RWPE1 (cell line): Measurements from ENCODE around the gene PKN3.

Experiments used
- CTCF ChIA-PET: fragments of 350-600 bp; sonication (Branson Sonifier 250); formaldehyde crosslinking; extraction: SDS; loops from one replicate; lab custom pipeline; 2021; lab: Yijun Ruan, JAX
- POLR2A ChIA-PET: fragments of 400-600 bp; formaldehyde crosslinking; extraction: SDS; loops from one replicate; lab custom pipeline; 2020; ENCODE audit warnings: antibody characterized with exemption; ENCODE audit not compliant: low non-redundant PET; lab: Yijun Ruan, JAX
- DNase-seq: peaks from one replicate; pipeline ENCODE4 v3.0.0; 2012; ENCODE audit warnings: low spot score
- H3K27ac ChIP-seq: fragments of 450-650 bp; 2 replicates; pipeline ENCODE4 v1.5.1; 2017
- TF ChIP-seq, protein P1 (sequence below): fragments of 450-650 bp; conservative IDR thresholded peaks from 2 replicates; pipeline ENCODE4 v1.5.1; 2017; ENCODE audit warnings: low read depth, mild to moderate bottlenecking

PKN3 gene

DNA sequence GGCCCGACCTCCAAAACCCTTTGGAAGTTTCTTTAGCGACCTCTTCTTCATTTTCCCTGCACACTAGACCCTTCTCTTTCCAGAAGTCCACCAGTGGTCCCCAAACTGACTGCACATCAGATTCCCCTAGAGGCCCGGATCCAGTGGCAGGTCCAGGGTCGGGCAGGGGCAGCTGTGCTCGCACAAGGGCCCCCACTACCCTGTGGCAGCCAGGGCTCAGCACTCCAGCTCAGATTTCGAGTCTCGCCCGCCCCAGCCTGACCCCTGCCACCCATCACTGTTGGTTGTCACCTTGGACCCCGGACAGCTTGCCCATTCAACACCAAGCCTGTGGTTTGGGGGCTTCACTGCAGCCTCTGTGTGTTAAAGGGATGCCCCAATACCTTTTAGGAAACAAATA lies 29.4 kb downstream of the PKN3 start:
- no peak for DNase-seq
- H3K27ac ChIP-seq = peak overlapping the region; percentile 29
- POLR2A ChIA-PET = no interaction called here
- TF ChIP-seq, protein P1, sequence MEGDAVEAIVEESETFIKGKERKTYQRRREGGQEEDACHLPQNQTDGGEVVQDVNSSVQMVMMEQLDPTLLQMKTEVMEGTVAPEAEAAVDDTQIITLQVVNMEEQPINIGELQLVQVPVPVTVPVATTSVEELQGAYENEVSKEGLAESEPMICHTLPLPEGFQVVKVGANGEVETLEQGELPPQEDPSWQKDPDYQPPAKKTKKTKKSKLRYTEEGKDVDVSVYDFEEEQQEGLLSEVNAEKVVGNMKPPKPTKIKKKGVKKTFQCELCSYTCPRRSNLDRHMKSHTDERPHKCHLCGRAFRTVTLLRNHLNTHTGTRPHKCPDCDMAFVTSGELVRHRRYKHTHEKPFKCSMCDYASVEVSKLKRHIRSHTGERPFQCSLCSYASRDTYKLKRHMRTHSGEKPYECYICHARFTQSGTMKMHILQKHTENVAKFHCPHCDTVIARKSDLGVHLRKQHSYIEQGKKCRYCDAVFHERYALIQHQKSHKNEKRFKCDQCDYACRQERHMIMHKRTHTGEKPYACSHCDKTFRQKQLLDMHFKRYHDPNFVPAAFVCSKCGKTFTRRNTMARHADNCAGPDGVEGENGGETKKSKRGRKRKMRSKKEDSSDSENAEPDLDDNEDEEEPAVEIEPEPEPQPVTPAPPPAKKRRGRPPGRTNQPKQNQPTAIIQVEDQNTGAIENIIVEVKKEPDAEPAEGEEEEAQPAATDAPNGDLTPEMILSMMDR = no peak
- CTCF ChIA-PET = interaction anchor here (1.4 kb wide), 1 partner anchor 30 kb away, joined by 7 read pairs; the partner anchor contains the start of gene PKN3

DNA sequence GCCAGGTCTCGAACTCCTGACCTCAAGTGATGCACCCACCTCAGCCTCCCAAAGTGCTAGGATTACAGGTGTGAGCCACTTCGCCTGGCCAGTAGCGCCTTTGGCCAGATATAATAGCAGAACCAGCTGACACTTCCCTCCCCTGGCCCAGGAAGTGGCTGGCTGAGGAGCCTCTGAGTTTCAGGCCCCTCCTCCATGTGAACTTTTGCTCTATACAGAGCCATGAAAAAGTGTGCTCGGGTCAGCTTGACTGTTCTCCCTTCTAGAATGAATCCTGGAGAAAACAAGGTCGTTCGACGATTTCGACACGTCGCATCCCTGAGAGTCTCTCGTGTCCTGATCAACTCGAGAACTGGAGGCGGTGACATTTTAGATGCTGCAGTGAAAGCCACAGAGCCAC lies 30.3 kb downstream of the PKN3 start:
- peak overlapping the region; percentile 29 for H3K27ac ChIP-seq
- TF ChIP-seq, protein P1 = no peak
- CTCF ChIA-PET = interaction anchor here (0.6 to 2.6 kb wide), 11 partner anchors 8 to 242 kb away, joined by 3 to 16 read pairs (median 4); partner anchors contain the start of genes ENDOG and ZDHHC12
- POLR2A ChIA-PET = interaction anchor here (0.7 kb wide), 1 partner anchor 16 kb away, joined by 3 read pairs; no protein-coding TSS in a partner anchor
- no peak for DNase-seq

DNA sequence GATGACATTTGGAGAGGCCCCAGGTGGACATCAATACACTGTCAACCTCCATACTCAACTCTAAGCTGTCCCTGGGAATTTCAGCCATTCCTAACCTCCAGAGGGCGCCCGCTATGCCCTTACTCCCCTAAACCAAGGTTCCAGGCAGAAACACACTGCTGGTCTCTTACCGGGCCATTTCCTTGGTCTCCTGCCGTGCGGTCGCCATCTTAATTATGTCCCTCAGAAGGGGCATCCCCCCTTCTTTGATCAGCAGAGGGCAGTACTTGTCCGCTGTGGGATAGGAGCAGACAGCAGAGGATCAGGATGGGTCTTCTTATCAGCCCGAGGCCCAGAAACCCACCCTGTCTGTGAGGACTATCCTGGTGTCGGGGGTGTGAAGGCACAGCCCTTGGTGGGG lies 31.0 kb downstream of the PKN3 start:
- peak; percentile 77 for DNase-seq
- CTCF ChIA-PET = interaction anchor here (0.6 to 2.6 kb wide), 12 partner anchors 9 to 295 kb away, joined by 3 to 16 read pairs (median 4); partner anchors contain the start of genes ENDOG, SH3GLB2 and ZDHHC12
- H3K27ac ChIP-seq = peak overlapping the region; percentile 49
- POLR2A ChIA-PET = no interaction called here
- TF ChIP-seq, protein P1 = peak; percentile 97

DNA sequence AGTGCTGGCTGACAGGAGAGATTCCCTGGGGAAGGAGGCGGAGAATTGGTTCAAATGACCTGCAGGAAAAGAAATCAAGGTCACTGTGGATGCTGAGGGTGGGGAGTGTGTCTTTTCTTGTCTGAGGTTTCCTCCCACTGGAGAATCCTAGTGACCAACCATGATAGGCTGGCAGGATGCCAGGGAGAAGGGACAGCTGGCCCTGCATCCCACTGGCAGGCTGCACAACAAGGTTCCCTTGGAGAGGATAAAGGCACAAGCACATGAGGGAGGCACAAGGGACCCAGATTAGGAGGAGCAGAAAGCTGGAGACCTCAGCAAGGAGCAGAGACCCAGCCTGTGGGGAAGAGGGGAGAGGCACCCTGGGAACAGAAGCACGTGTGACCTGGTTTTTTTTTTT lies 33.1 kb downstream of the PKN3 start:
- no peak for DNase-seq
- CTCF ChIA-PET = interaction anchor here (0.8 kb wide), 3 partner anchors 11 to 271 kb away, joined by 3 read pairs; partner anchors contain the start of gene ZDHHC12
- POLR2A ChIA-PET = interaction anchor here (0.7 kb wide), 2 partner anchors 9 to 94 kb away, joined by 4 read pairs; partner anchors contain the start of gene SPOUT1
- TF ChIP-seq, protein P1 = no peak
- H3K27ac ChIP-seq = peak overlapping the region; percentile 43

DNA sequence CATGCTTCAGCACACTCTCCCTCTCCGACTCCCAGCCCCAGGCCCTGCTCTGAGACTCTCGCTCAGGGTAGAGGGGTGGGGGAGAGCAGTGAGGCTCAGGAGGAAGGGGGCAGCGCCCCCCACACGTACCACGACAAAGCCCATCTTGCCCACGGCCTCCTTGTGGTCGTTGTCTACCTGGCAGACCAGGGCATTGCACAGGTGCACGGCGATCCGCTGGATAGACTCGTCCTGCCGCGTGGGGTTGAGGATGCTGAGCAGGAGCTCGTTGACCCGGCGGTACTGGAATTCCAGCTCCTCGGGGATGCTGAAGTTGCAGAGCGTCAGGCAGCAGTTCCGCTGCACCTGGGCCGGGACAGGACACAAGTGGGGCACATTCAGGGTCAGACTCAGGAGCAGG lies 40.1 kb downstream of the PKN3 start:
- CTCF ChIA-PET = no interaction called here
- TF ChIP-seq, protein P1 = no peak
- POLR2A ChIA-PET = no interaction called here
- H3K27ac ChIP-seq = peak overlapping the region; percentile 2; the same call in 1 of the 2 replicates
- no peak for DNase-seq

DNA sequence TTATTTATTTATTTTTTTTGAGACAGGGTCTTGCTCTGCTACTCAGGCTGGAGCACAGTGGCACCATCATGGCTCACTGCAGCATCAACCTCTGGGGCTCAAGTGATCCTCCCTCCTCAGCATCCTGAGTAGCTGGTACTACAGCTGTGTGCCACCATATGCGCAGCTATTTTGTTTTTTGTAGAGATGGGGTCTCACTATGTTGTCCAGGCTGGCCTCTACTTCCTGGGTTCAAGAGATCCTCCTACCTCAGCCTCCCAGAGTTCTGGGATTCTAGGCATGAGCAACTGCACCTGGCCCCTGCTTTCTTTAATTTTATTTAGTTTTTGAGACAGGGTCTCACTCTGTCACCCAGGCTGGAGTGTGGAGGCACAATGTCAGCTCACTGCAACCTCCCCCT lies 41.1 kb downstream of the PKN3 start:
- ChIA-PET POLR2A (no interaction called here), CTCF (interaction anchor here (0.6 kb wide), 1 partner anchor 286 kb away, joined by 4 read pairs; no protein-coding TSS in a partner anchor)
- DNase-seq = no peak
- TF ChIP-seq, protein P1 = no peak
- H3K27ac ChIP-seq = no peak overlapping the region
